B cell (primary cell): ENCODE data around the gene LZTS2. TPM values are rescaled to one million over a fixed set of nuclear protein-coding genes. Genes with fewer than 3 reads are reported as not detected.

Experiments used
- ATAC-seq: fragments of 200-7000 bp; cut with Tn5 transposase; one replicate; pipeline ENCODE4 v1.10.0; 2021; ENCODE audit warnings: low read depth, mild to moderate bottlenecking, moderate number of reproducible peaks, moderate library complexity
- CTCF ChIA-PET: fragments of 350-600 bp; sonication (Branson Sonifier 250); formaldehyde crosslinking; loops from one replicate; lab custom pipeline; 2021; ENCODE audit warnings: antibody characterized with exemption, inconsistent platforms; lab: Charles Lee
- POLR2A ChIA-PET: fragments of 350-600 bp; sonication (Branson Sonifier 250); formaldehyde crosslinking; loops from one replicate; lab custom pipeline; 2021; ENCODE audit warnings: antibody characterized with exemption; lab: Charles Lee
- DNase-seq: peaks from one replicate; pipeline ENCODE4 v3.0.0; 2013
- H2AFZ ChIP-seq: 2 replicates; pipeline ENCODE4 v1.6.1; 2012; ENCODE audit warnings: mild to moderate bottlenecking, low read depth, low read length; ENCODE audit not compliant: insufficient read depth, poor library complexity, severe bottlenecking
- H3K27ac ChIP-seq, 2 donors: 1 replicate in 1 of 2; 2 replicates in 1 of 2; pipeline ENCODE4 v1.5.1; 2012 to 2013; ENCODE audit warnings: low read length in 2 of 2, mild to moderate bottlenecking in 2 of 2, moderate library complexity in 1 of 2
- H3K27me3 ChIP-seq, 4 experiments: fragments of 200-600 bp in 1 of 4; sonication (generic) in 1 of 4; replicated peaks in 1 of 4; 1 replicate in 2 of 4; 2 replicates in 2 of 4; pipeline versions ENCODE4 v1.6.1 to v1.7.0; 2013 to 2016; ENCODE audit warnings: low read length in 3 of 4, mild to moderate bottlenecking in 2 of 4, mixed read lengths in 1 of 4, moderate library complexity in 1 of 4; ENCODE audit not compliant: insufficient read depth in 4 of 4, control insufficient read depth in 3 of 4; ENCODE audit errors: control extremely low read depth in 1 of 4
- H3K36me3 ChIP-seq, 2 experiments: replicated peaks in 1 of 2; 1 replicate in 1 of 2; 2 replicates in 1 of 2; pipeline versions ENCODE4 v1.6.1 to v1.7.1; 2013; ENCODE audit warnings: low read length in 1 of 2; ENCODE audit not compliant: insufficient read depth in 2 of 2, control insufficient read depth in 1 of 2; ENCODE audit errors: control extremely low read depth in 1 of 2, extremely low read depth in 1 of 2
- H3K4me1 ChIP-seq, 2 donors: fragments of 200-600 bp in 1 of 2; sonication (generic) in 1 of 2; 1 replicate in 1 of 2; 2 replicates in 1 of 2; pipeline versions ENCODE4 v1.5.1 to v1.6.1; 2013 to 2017; ENCODE audit warnings: low read length in 2 of 2; ENCODE audit not compliant: control insufficient read depth in 2 of 2, insufficient read depth in 2 of 2
- H3K4me2 ChIP-seq: replicated peaks from 2 replicates; pipeline ENCODE3; 2012; ENCODE audit warnings: mild to moderate bottlenecking, low read depth, low read length; ENCODE audit not compliant: poor library complexity, severe bottlenecking
- H3K4me3 ChIP-seq, 5 experiments: fragments of 200-600 bp in 1 of 5; sonication (generic) in 1 of 5; 1 replicate in 3 of 5; 2 replicates in 2 of 5; pipeline versions ENCODE4 v1.5.1 to v1.7.0; 2011 to 2016; ENCODE audit warnings: low read length in 4 of 5, mild to moderate bottlenecking in 4 of 5, low read depth in 2 of 5, control low read depth in 1 of 5, moderate library complexity in 1 of 5; ENCODE audit not compliant: insufficient read depth in 1 of 5; ENCODE audit errors: control extremely low read depth in 1 of 5, extremely low read depth in 1 of 5
- H3K79me2 ChIP-seq: fragments of 200-600 bp; sonication (generic); one replicate; pipeline ENCODE4 v1.6.0; 2016; ENCODE audit warnings: low read length; ENCODE audit not compliant: control insufficient read depth, insufficient read depth
- H3K9ac ChIP-seq: fragments of 200-600 bp; sonication (generic); 2 replicates; pipeline ENCODE4 v1.6.1; 2017; ENCODE audit warnings: mild to moderate bottlenecking, low read length, moderate library complexity
- H3K9me3 ChIP-seq, 3 donors: one replicate each; pipeline versions ENCODE4 v1.6.1 to v1.7.1; 2013; ENCODE audit warnings: low read length in 2 of 3; ENCODE audit not compliant: control insufficient read depth in 2 of 3, insufficient read depth in 1 of 3; ENCODE audit errors: control extremely low read depth in 1 of 3
- H4K20me1 ChIP-seq: 2 replicates; pipeline ENCODE4 v1.6.0; 2012; ENCODE audit warnings: mild to moderate bottlenecking, low read length; ENCODE audit not compliant: insufficient read depth, control insufficient read depth, poor library complexity, severe bottlenecking
- H3K27ac Mint-ChIP-seq: one replicate; pipeline ENCODE4 v1.8.0; 2021; ENCODE audit warnings: mixed read lengths
- H3K27me3 Mint-ChIP-seq: one replicate; pipeline ENCODE4 v1.8.0; 2021; ENCODE audit warnings: mixed read lengths
- H3K4me1 Mint-ChIP-seq: one replicate; pipeline ENCODE4 v1.8.0; 2021; ENCODE audit warnings: mixed read lengths
- H3K4me3 Mint-ChIP-seq: one replicate; pipeline ENCODE4 v1.8.0; 2021; ENCODE audit warnings: mixed read lengths
- H3K9me3 Mint-ChIP-seq: one replicate; pipeline ENCODE4 v1.8.0; 2022; ENCODE audit warnings: mixed read lengths; ENCODE audit not compliant: insufficient read depth
- EZH2 ChIP-seq: IDR thresholded peaks from 2 replicates; pipeline ENCODE4 v1.6.1; 2012; ENCODE audit warnings: borderline replicate concordance, low read depth, mild to moderate bottlenecking, moderate library complexity, low read length; ENCODE audit not compliant: insufficient read depth, poor library complexity, severe bottlenecking
- WGBS: methylation state at CpG from one replicate; pipeline ENCODE4 v1.1.5; 2013; ENCODE audit warnings: missing lambda C conversion rate; ENCODE audit not compliant: insufficient coverage; 5-methylcytosine and 5-hydroxymethylcytosine counted together
- intact Hi-C: fragments of 100-400 bp; cut with micrococcal nuclease; formaldehyde crosslinking; loops from one replicate; pipeline ENCODE4 v1.10.0; 2022
- polyA plus RNA-seq: library from polyadenylated mRNA; depleted of rRNA; stranded (reverse); fragments of >200 nt; gene quantifications from 2 replicates; pipeline ENCODE4 v1.2.3, GENCODE V29; 2012
- total RNA-seq, 2 donors: library from RNA; stranded (reverse); fragments of 120-200 nt in 1 of 2; gene quantifications; 1 replicate in 1 of 2; 2 replicates in 1 of 2; pipeline versions ENCODE4 v1.2.3 to v1.2.4, GENCODE V29; 2013 to 2022
- TF ChIP-seq, protein P1 (sequence below): fragments of 200-600 bp; IDR thresholded peaks from one replicate; pipeline ENCODE4 v1.8.0; 2022; ENCODE audit warnings: antibody characterized with exemption, mild to moderate bottlenecking

LZTS2 gene
- total and polyA plus RNA-seq, 2 donors (not counting 1 experiment from before 2014, with no cell fraction given), result 23.2 to 36.9 TPM

DNA sequence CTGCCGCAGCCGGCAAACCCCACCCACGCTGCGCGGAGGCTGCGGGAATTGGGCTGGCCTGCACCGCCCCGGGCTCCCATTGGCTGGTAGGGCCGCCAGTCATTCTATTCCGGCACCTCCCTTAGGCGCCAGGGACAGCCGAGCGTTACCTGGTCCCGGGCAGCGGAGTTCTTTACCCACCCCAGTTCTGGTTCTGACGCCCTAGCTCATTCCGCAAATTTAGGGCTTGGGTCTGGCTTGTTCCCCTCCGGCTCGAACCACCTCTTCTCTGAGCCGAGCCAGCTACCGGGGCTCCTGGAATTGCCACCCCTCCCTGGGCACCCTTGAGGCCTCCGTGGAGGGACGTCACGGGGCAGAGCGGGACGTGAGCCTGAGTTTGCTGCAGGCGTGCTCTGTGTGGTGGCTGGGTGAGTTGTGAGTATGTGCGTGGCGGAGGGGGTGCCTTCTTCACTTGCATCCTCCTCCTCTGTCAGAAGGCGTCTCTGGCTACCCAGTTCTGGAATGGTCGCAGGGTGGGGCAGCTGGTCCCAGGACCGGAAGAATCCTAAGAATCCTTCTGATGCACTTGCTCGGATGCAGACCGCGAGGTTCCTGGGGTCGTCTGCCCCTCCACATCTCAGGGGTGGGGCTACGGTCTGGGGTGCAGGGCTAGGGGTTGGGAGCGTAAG lies 31.7 kb downstream of the LZTS2 start, which contains the start of the genes PDZD7 and SFXN3:
Gene PDZD7 (minus strand): TSS at position 2 of the 668 bp plus-strand sequence. CDS start 910 bp downstream, outside the sequence.
Gene SFXN3 (plus strand): TSS at position 107 of the 668 bp plus-strand sequence. CDS start 3,461 bp downstream, outside the sequence.
- H3K9me3 Mint-ChIP-seq, result no peaks in the 10 kb centered on the region
- H3K27me3 Mint-ChIP-seq, result peaks cover 15% of the 10 kb centered on the region
- TF ChIP-seq, protein P1, sequence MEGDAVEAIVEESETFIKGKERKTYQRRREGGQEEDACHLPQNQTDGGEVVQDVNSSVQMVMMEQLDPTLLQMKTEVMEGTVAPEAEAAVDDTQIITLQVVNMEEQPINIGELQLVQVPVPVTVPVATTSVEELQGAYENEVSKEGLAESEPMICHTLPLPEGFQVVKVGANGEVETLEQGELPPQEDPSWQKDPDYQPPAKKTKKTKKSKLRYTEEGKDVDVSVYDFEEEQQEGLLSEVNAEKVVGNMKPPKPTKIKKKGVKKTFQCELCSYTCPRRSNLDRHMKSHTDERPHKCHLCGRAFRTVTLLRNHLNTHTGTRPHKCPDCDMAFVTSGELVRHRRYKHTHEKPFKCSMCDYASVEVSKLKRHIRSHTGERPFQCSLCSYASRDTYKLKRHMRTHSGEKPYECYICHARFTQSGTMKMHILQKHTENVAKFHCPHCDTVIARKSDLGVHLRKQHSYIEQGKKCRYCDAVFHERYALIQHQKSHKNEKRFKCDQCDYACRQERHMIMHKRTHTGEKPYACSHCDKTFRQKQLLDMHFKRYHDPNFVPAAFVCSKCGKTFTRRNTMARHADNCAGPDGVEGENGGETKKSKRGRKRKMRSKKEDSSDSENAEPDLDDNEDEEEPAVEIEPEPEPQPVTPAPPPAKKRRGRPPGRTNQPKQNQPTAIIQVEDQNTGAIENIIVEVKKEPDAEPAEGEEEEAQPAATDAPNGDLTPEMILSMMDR, result no peak
- TF ChIP-seq EZH2, result no peak
- peak within 1 kb of the TSS; percentile 88 for H3K4me3 Mint-ChIP-seq
- Histone ChIP-seq H3K27me3 (peaks cover 0 to 29% (median 13%) of the 10 kb centered on the region in 4 experiments), H3K4me2 (peak within 1 kb of the TSS; percentile 92), H4K20me1 (peaks cover 4% of the 10 kb centered on the region), H3K27ac (peak within 1 kb of the TSS; percentile 63 to 65), H2AFZ (peak within 1 kb of the TSS; percentile 77), H3K9me3 (peaks cover 0 to 2% (median 0%) of the 10 kb centered on the region in 3 donors), H3K4me1 (peaks cover 14 to 26% of the 10 kb centered on the region in 2 donors), H3K79me2 (no peaks in the 10 kb centered on the region), H3K4me3 (peak within 1 kb of the TSS; percentile 26 to 96 (median 79)), H3K36me3 (no peaks in the 10 kb centered on the region), H3K9ac (peak within 1 kb of the TSS; percentile 78)
- ChIA-PET POLR2A (interaction anchor here (0.7 to 2.1 kb wide), 7 partner anchors 11 to 43 kb away, joined by 3 to 13 read pairs (median 6); partner anchors contain the start of gene KAZALD1), CTCF (interaction anchor here (0.8 to 6.4 kb wide), 12 partner anchors 10 to 111 kb away, joined by 3 to 72 read pairs (median 7); partner anchors contain the start of gene KAZALD1)
- WGBS, result under 1% methylated on average over 32 of the region's 38 CpGs
- DNase-seq (peak; percentile 95), ATAC-seq (peak; percentile 89)
- peaks cover 19% of the 10 kb centered on the region for H3K4me1 Mint-ChIP-seq
- H3K27ac Mint-ChIP-seq, result peak within 1 kb of the TSS; percentile 90
- intact Hi-C loops, result loop anchor here (1.0 to 2.0 kb wide), 2 partner anchors 18 to 32 kb away; partner anchors contain the start of gene LZTS2
